M059J (cell line): Measurements from ENCODE around the gene ZSCAN21. TPM values are rescaled to one million over a fixed set of nuclear protein-coding genes. Genes with fewer than 3 reads are reported as not detected.

Source experiments
- DNase-seq: peaks from one replicate; pipeline ENCODE4 v3.0.0-alpha.2; 2012; ENCODE audit warnings: low read depth
- total RNA-seq: library from RNA; depleted of rRNA; stranded (reverse); fragments of >200 nt; shearing (Covaris generic); gene quantifications from 2 replicates; pipeline ENCODE4 v1.2.3, GENCODE V29; 2014

Gene ZSCAN21
- total RNA-seq, 1 experiment from 2014 or later, result 7.4 TPM

DNA sequence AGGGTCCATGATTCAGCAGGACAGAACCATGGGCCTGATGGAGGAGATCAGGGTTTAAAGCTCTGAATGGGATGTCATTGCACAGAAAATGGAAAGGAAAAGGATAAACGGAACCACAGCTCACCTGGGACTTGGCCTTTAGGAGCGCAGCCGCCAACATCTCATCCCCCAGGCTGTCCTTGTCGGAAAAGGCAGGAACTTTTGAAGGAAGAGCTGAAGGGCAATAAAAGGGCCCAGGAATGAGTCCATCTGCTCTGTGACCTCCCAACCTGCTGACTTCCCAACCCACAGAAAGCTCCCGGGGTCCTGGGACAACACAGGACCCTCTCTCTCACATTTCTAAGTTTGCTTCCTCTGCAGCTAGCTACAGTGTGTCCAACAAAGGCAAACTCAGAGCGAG, 25.8 kb downstream of the ZSCAN21 start:
- DNase-seq, result no peak

- no peak for DNase-seq
These were observed 27.6 kb downstream of the ZSCAN21 start for GRCh38 chr7:100077205-100077604.

GRCh38 chr7:100079024-100079560, 29.5 kb downstream of the ZSCAN21 start:
- no peak for DNase-seq

DNA sequence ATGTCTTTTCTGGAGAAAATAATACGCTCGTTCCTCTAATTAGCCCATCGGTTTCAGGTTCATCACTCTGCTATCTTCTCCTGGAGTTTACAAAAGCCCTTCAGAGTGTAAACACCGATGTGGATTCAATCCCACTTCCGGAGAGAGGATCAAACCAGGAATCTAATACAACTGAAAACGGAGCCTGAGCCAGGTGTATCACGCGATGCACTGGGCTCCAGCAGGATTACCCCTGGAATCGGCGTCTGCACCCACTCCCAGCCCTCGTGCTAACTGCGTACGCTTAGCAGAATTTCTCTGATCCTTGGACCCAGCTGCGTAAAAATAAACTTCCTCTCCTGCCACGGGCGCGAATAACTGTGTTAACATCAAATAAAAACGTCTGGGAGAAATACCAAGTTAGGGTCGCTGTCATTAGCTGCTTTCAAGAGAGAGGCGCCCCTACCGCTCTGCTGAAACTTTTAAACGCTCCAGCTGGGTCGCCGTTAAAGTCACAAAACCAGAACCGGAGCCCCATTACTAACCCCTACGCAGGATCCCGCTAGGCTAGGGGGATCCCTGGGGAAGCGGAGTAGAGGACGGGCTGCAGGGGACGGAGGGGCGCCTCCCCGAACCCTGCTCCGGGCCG, 31.4 kb downstream of the ZSCAN21 start:
- peak; percentile 34 for DNase-seq

DNA sequence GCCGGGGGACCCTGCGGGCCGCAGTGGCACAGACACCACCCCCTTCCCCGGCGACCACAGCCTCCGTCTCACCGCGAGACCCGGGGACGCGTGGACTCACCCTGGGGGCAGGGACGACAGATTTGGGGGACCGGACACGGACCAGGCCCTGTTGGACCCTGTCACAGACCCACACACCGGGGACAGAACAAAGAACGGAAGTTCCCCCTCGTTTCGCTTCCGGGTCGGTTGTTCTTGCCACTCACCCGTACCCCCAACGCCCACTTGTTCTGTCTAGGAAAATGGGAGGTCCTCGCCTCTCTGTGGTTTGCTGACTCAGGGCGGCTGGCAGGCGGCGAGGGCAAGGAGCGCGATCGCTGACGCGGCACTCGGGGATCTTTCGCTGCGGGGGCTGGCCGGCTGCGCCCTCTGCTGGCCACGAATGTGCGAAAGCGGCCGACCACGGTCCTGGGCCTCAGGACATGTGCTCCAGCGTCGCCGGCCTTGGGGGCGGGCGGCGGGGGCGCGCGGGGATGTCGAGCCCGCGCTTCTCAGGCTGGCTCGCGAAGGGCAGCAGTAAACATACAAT, 32.0 kb downstream of the ZSCAN21 start, which contains the start of gene ZNF3:
Gene ZNF3 (minus strand): TSS at position 189 of the 568 bp plus-strand sequence. CDS start 4,366 bp downstream, outside the sequence.
- DNase-seq, result peak; percentile 99

- DNase-seq, result no peak
These were observed 33.4 kb downstream of the ZSCAN21 start for GRCh38 chr7:100082978-100083377.

DNA sequence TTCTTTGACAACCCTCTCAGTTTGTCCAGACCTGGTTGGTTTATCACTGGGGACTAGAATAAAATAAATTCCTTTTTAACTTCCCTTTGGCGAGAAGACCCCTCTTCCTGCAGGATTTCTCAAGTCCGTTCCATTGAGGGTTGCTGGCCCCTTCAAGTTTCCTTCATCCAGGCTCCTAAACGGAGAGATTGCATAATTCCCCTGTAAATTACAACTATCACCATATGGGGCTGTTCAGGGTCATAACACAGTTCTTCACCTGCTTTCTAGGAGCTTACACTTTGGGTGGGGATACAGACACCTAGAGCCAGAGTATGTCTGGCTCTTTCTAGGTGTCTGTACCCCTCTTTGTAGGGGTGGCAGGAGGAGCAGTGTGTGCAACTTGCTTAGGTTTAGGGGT, 35.9 kb downstream of the ZSCAN21 start:
- no peak for DNase-seq

DNA sequence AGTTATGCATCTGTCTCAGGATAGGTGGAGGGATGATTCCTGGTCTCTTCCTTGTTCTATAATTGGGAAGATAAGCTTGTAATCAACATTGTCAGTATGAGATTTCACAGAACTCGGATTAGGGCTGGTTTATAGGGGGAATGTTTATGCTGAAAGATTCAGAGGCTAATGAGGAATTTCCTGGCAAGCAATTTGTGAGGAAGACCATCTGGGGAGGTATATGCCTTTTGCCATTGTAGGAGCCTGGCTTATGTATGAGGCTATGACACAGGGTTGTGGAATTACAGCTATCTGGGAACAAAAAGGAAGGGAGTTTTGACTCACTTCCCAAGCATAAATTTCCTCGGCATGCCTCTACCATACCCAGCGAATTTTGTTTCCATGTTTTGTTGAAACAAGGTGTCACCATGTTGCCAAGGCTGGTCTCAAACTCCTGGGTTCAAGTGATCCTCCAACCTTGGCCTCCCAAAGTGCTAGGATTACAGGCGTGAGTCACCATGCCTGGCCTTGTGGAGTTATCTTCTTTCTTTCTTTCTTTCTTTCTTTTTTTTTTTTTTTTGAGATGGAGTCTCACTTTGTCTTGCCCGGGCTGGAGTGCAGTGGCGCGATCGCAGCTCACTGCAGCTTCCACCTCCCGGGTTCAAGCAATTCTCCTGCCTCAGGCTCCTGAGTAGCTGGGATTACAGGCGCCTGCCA, 37.6 kb downstream of the ZSCAN21 start:
- DNase-seq, result peak; percentile 99

- no peak for DNase-seq
These were observed 38.6 kb downstream of the ZSCAN21 start for GRCh38 chr7:100088095-100088620.

GRCh38 chr7:100088621-100089457, 39.3 kb downstream of the ZSCAN21 start, which contains the start of gene COPS6:
TSS of gene COPS6 (plus strand) at chr7:100088969. CDS start at chr7:100088991, 22 bp downstream.
- peak; percentile 74 for DNase-seq

GRCh38 chr7:100089458-100090196, 40.1 kb downstream of the ZSCAN21 start:
- peak; percentile 66 for DNase-seq

- peak; percentile 37 for DNase-seq
These were observed 41.2 kb downstream of the ZSCAN21 start for GRCh38 chr7:100090527-100091410.

- peak; percentile 44 for DNase-seq
These were observed 42.0 kb downstream of the ZSCAN21 start for GRCh38 chr7:100091411-100092181.

GRCh38 chr7:100093054-100093453, 43.5 kb downstream of the ZSCAN21 start:
- DNase-seq, result no peak

GRCh38 chr7:100093498-100093897, 43.9 kb downstream of the ZSCAN21 start:
- DNase-seq, result no peak

- DNase-seq, result no peak
These were observed 44.4 kb downstream of the ZSCAN21 start for GRCh38 chr7:100093925-100094486.

DNA sequence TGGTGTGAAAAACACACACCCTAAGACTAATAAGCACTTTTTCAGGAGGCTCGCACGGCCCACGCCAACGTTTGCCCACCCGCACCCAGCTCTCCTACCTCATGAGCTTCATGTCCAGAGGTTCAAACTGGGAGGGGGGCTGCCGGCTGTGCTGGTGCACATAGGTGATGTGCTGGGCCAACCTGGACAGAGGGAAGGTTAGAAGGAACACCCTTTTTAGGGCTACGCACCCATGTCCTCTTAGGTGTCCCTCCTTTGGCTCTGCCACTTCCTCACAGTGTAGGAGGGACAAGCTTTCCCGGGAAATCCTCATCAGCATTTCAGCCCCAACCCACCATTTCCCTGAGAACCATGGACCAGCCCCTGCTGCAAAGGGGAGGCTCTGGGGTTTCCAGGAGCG, 45.7 kb downstream of the ZSCAN21 start:
- no peak for DNase-seq

DNA sequence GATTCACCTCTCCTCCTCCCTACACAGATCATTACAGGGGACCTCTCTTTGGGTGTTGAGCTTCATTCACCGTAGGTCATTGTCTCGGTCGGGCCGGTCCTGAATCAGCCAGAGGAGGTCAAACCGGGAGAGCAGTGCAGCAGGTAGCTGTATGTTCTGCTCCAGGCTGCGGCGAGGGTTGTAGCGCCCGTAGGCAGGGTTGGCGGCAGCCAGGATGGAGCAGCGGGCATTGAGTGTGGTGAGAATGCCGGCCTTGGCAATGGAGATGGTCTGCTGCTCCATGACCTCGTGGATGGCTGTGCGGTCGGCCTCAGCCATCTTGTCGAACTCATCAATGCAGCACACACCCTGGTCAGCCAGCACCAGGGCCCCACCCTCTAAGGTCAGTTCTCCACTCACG, 46.1 kb downstream of the ZSCAN21 start:
- DNase-seq, result no peak

DNA sequence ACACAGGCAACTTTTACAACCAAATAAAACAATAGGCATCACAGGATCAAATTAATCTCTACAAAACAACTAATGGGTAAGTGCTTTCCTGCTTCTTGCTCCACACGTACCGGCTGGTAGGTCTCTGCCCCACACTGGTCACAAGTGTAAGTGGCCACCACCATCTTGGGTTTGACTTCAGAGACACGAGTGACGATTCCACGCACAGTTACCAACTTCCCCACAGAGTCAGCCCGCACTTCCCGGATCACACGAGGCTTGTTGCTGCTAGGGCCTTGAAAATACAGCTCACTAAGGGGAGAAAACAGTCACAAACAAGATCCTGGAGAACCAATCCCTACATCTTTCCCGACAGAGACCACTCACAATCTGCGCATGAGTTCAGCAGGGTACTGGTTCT, 49.3 kb downstream of the ZSCAN21 start:
- no peak for DNase-seq
